Mesothelial cell of epicardium (in vitro differentiated cells): Measurements from ENCODE around the gene COQ6. TPM values are rescaled to one million over a fixed set of nuclear protein-coding genes. Genes with fewer than 3 reads are reported as not detected.

Experiments
- DNase-seq, 2 experiments: peaks; one replicate each; pipeline ENCODE4 v3.0.0; 2021; ENCODE audit warnings: low spot score in 2 of 2; ENCODE audit not compliant: unreplicated experiment in 2 of 2
- H3K27ac Mint-ChIP-seq: 2 replicates; pipeline ENCODE4 v1.8.0; 2021; ENCODE audit warnings: mixed read lengths
- H3K27me3 Mint-ChIP-seq: 2 replicates; pipeline ENCODE4 v1.8.0; 2021; ENCODE audit warnings: low read depth, mixed read lengths
- H3K36me3 Mint-ChIP-seq: 2 replicates; pipeline ENCODE4 v1.8.0; 2021; ENCODE audit warnings: mixed read lengths
- H3K4me1 Mint-ChIP-seq: 2 replicates; pipeline ENCODE4 v1.8.0; 2021; ENCODE audit warnings: mixed read lengths
- H3K4me3 Mint-ChIP-seq: 2 replicates; pipeline ENCODE4 v1.8.0; 2021; ENCODE audit warnings: mild to moderate bottlenecking, moderate library complexity, mixed read lengths
- H3K9me3 Mint-ChIP-seq: 2 replicates; pipeline ENCODE4 v1.8.0; 2021; ENCODE audit warnings: mixed read lengths
- total RNA-seq: library from RNA; stranded (reverse); gene quantifications from 3 replicates; pipeline ENCODE4 v1.2.1, GENCODE V29; 2021
- TF ChIP-seq, protein P1 (sequence below): fragments of 200-600 bp; sonication (generic); IDR thresholded peaks from one replicate; pipeline ENCODE4 v1.5.0; 2021; ENCODE audit warnings: antibody characterized with exemption; ENCODE audit not compliant: unreplicated experiment

Gene COQ6
- total RNA-seq, 1 donor from 2014 or later, result 23.9 TPM

DNA sequence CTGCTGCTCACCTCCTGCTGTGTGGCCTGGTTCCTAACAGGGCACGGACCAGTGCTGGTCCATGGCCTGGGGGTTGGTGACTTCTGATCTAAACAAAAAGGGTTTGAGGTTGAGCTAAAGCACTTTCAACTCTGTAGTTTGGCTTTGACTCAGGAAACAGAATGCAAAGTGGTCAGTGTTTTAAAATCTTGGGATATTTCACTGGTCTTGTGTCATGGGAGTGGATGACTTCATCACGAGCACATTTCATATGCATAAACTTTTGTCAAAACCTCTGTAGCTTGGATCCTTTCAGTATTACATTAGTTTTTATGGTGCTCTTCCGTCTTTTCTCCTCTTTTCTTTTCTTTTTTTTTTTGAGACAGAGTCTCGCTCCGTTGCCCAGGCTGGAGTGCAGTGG is 25.8 kb upstream of the COQ6 start:
- TF ChIP-seq, protein P1, sequence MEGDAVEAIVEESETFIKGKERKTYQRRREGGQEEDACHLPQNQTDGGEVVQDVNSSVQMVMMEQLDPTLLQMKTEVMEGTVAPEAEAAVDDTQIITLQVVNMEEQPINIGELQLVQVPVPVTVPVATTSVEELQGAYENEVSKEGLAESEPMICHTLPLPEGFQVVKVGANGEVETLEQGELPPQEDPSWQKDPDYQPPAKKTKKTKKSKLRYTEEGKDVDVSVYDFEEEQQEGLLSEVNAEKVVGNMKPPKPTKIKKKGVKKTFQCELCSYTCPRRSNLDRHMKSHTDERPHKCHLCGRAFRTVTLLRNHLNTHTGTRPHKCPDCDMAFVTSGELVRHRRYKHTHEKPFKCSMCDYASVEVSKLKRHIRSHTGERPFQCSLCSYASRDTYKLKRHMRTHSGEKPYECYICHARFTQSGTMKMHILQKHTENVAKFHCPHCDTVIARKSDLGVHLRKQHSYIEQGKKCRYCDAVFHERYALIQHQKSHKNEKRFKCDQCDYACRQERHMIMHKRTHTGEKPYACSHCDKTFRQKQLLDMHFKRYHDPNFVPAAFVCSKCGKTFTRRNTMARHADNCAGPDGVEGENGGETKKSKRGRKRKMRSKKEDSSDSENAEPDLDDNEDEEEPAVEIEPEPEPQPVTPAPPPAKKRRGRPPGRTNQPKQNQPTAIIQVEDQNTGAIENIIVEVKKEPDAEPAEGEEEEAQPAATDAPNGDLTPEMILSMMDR, result no peak
- Mint-ChIP-seq H3K4me1 (no peaks in the 10 kb centered on the region), H3K4me3 (no peak overlapping the region), H3K36me3 (peaks cover 44% of the 10 kb centered on the region), H3K9me3 (peaks cover 3% of the 10 kb centered on the region), H3K27me3 (no peaks in the 10 kb centered on the region), H3K27ac (no peak overlapping the region)
- no peak for DNase-seq

DNA sequence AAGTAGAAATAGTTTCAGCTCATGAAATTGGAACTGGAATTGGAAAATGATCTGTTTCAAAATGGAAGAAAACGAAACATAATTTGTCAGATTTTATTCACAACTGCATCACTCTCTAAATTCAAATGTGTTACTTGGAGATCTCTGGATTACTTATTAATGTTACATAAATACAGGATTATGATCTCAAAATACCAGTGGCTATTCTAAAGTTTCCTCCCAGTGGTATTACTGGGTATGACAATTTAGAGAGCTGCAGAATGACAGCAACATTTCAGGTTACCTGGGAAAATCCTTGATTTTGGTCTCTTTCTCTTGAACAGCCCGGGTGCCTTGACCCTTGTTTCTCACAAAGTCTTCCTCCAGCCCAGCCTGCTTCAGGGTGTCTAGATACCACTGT is 14.4 kb upstream of the COQ6 start:
- no peaks in the 10 kb centered on the region for H3K27me3 Mint-ChIP-seq
- no peak overlapping the region for H3K4me3 Mint-ChIP-seq
- no peak for DNase-seq
- H3K9me3 Mint-ChIP-seq, result no peaks in the 10 kb centered on the region
- H3K36me3 Mint-ChIP-seq, result peaks cover 21% of the 10 kb centered on the region
- no peaks in the 10 kb centered on the region for H3K4me1 Mint-ChIP-seq
- no peak overlapping the region for H3K27ac Mint-ChIP-seq
- TF ChIP-seq, protein P1, result peak; percentile 52

DNA sequence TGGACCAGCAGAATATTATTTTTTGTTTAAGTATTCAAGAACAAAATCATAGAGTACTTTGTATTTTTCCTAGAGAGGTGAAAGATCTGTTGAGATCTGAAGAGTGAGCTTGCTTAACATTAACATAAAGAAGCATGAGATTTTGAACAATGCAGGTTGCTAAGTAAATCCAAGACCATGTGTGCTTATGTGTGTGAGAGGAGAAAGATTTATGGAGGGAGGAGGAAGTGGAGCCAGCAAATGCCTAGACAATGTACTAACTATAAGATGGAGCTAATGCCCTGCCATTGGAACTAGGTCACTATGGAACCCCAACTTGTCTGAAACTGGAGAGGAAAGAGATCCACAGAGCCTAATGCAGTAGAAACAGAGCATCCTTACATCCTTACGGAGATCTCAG is 13.6 kb upstream of the COQ6 start:
- H3K27me3 Mint-ChIP-seq, result no peaks in the 10 kb centered on the region
- H3K9me3 Mint-ChIP-seq, result no peaks in the 10 kb centered on the region
- no peak overlapping the region for H3K4me3 Mint-ChIP-seq

DNA sequence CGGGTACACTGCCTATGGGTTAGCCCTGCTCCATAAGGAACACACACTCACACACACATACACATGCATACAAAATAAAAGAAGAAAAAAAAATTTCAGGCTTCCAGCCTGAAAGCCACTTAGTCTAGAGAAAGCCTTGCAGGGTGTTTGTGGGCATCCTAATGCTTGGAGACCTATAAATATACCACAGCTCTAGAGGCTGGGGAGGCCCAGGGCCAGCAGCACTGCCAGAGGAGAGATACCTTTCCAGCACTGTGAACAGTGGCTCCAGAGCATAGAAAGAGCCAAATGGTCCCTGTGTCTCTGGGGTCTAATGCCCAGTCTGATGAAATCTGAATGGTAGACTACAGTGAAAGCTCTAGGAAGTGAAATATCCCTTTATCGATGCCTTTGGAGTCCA is 13.1 kb upstream of the COQ6 start:
- no peaks in the 10 kb centered on the region for H3K9me3 Mint-ChIP-seq
- no peaks in the 10 kb centered on the region for H3K4me1 Mint-ChIP-seq
- peaks cover 22% of the 10 kb centered on the region for H3K36me3 Mint-ChIP-seq
- no peak overlapping the region for H3K4me3 Mint-ChIP-seq
- DNase-seq, result no peak
- TF ChIP-seq, protein P1, result no peak
- no peak overlapping the region for H3K27ac Mint-ChIP-seq
- no peaks in the 10 kb centered on the region for H3K27me3 Mint-ChIP-seq

More for the DNA sequence above, 13.6 kb upstream of the COQ6 start:
- TF ChIP-seq, protein P1, result no peak
- Mint-ChIP-seq H3K4me1 (no peaks in the 10 kb centered on the region), H3K36me3 (peaks cover 23% of the 10 kb centered on the region), H3K27ac (no peak overlapping the region)
- DNase-seq, result no peak

DNA sequence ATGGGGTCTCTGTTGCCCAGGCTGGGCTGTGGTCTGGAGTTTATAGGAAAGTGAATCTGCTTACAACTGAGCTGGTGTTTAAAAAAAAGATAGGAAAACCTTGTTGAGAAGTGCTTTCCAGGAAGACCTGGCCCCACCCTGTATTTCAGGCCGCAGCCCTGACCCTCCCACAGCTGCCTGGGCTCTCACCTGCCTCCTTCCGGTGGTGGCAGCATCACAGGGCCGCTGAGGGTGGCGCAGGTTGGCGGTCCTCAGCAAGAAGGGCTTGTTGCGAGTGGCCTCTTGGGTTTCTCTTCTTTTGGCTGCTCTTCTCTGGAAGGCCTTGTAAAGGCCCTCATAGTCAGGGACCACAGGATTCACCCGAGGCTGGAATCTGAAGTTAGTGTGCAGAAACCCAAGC is 7.9 kb upstream of the COQ6 start:
- no peak for DNase-seq
- Mint-ChIP-seq H3K4me1 (no peaks in the 10 kb centered on the region), H3K27ac (no peak overlapping the region), H3K4me3 (no peak overlapping the region), H3K36me3 (peaks cover 23% of the 10 kb centered on the region), H3K27me3 (no peaks in the 10 kb centered on the region), H3K9me3 (no peaks in the 10 kb centered on the region)
- TF ChIP-seq, protein P1, result no peak

DNA sequence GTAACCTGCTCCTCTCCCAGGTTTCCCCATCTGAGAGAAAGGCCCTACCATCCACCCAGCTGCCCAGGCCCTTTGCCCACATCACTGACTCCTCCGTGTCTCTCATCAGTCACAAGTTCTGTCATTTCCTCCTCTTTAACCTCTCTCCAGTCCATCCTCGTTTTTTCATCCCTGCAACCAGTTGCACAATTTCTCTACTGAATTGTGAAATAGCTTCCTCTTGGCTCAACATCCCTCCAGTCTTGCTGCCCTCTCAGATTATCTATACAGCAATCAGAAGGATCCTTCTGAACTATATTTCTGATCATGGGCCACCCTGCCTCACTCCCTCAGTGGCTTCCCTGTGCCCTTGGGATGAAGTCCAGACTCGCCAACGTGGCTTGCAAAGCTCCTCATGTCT is 7.0 kb upstream of the COQ6 start:
- Mint-ChIP-seq H3K27ac (no peak overlapping the region), H3K9me3 (no peaks in the 10 kb centered on the region), H3K27me3 (no peaks in the 10 kb centered on the region), H3K36me3 (peaks cover 18% of the 10 kb centered on the region), H3K4me3 (no peak overlapping the region), H3K4me1 (no peaks in the 10 kb centered on the region)
- TF ChIP-seq, protein P1, result no peak
- DNase-seq, result no peak
